ENCODE measurements around the gene SEPHS2. TPM values are rescaled to one million over a fixed set of nuclear protein-coding genes. Genes with fewer than 3 reads are reported as not detected.
A peak's percentile ranks its signal among the peaks of the same experiment; 100 is the strongest.
"Not testable (repeated sequence)": the region's sequence is repeated elsewhere in the genome, so short reads cannot be mapped to it uniquely, and the experiment has no call there.

SEPHS2 gene
- total RNA-seq, result 13.1 TPM

- peak; percentile 84 for DNase-seq
Observed at GRCh38 chr16:30445408-30446202, at the start of gene SEPHS2. Gene SEPHS2 (minus strand): TSS chr16:30445874. CDS start chr16:30445727, 147 bp downstream.

- DNase-seq, result no peak
Observed at GRCh38 chr16:30494709-30495108, 49.0 kb upstream of the SEPHS2 start.

- DNase-seq, result no peak
Observed at GRCh38 chr16:30493941-30494488, 48.3 kb upstream of the SEPHS2 start.

GRCh38 chr16:30491744-30492308 lies 46.2 kb upstream of the SEPHS2 start:
- DNase-seq, result no peak

GRCh38 chr16:30491229-30491628 lies 45.6 kb upstream of the SEPHS2 start:
- DNase-seq, result no peak

- no peak for DNase-seq
Observed at GRCh38 chr16:30490210-30490609, 44.5 kb upstream of the SEPHS2 start.

GRCh38 chr16:30488764-30489605 lies 43.3 kb upstream of the SEPHS2 start:
- no peak for DNase-seq

GRCh38 chr16:30485818-30486436 lies 40.3 kb upstream of the SEPHS2 start:
- DNase-seq, result no peak

GRCh38 chr16:30484887-30485286 lies 39.2 kb upstream of the SEPHS2 start:
- DNase-seq, result no peak

GRCh38 chr16:30482366-30482765 lies 36.7 kb upstream of the SEPHS2 start:
- no peak for DNase-seq

- no peak for DNase-seq
Observed at GRCh38 chr16:30481381-30481780, 35.7 kb upstream of the SEPHS2 start.

GRCh38 chr16:30478766-30479478 lies 33.2 kb upstream of the SEPHS2 start:
- DNase-seq, result no peak

- DNase-seq, result not testable (repeated sequence)
Observed at GRCh38 chr16:30477773-30478172, 32.1 kb upstream of the SEPHS2 start.

GRCh38 chr16:30476991-30477390 lies 31.3 kb upstream of the SEPHS2 start:
- DNase-seq, result no peak

GRCh38 chr16:30474684-30475083 lies 29.0 kb upstream of the SEPHS2 start:
- no peak for DNase-seq

GRCh38 chr16:30474074-30474452 lies 28.4 kb upstream of the SEPHS2 start:
- DNase-seq, result no peak

- no peak for DNase-seq
Observed at GRCh38 chr16:30473231-30474073, 27.8 kb upstream of the SEPHS2 start.

GRCh38 chr16:30472328-30472942 lies 26.8 kb upstream of the SEPHS2 start, which contains the start of gene ITGAL:
Gene ITGAL (plus strand): TSS chr16:30472742. CDS start chr16:30472838, 96 bp downstream.
- no peak for DNase-seq

GRCh38 chr16:30470632-30470995 lies 24.9 kb upstream of the SEPHS2 start:
- DNase-seq, result no peak

- DNase-seq, result no peak
Observed at GRCh38 chr16:30470170-30470512, 24.5 kb upstream of the SEPHS2 start.
